CD4-positive, alpha-beta T cell treated with Interleukin-1 beta for 1 hour (primary cell): ENCODE data around the gene ASIP.
"Not testable (repeated sequence)": the region's sequence is repeated elsewhere in the genome, so short reads cannot be mapped to it uniquely, and the experiment has no call there.

Experiments
- DNase-seq, 2 donors: peaks; one replicate each; pipeline ENCODE4 v3.0.0-alpha.2; 2020 to 2022

Gene ASIP

GRCh38 chr20:34290471-34290870 lies 49.2 kb downstream of the ASIP start:
- DNase-seq, result no peak

DNA sequence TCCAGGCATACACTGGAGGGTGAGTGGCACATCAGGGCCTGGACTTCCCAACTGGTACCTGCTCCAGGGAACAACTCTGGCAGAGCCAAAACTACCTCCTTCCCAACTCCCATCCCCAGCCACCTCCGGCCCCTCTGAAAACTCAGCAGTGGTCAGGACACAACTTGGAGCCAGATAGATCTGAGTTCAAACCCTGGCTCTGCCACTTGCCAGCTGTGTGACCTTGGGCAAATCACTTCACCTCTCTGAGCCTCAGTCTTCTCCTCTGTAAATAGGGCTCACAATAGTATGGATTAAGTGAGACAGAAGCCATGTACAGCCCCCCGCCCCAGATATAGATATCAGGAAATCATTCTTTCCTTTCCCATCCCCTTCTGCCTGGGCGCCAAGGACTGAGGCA lies 51.3 kb downstream of the ASIP start:
- DNase-seq, result no peak

DNA sequence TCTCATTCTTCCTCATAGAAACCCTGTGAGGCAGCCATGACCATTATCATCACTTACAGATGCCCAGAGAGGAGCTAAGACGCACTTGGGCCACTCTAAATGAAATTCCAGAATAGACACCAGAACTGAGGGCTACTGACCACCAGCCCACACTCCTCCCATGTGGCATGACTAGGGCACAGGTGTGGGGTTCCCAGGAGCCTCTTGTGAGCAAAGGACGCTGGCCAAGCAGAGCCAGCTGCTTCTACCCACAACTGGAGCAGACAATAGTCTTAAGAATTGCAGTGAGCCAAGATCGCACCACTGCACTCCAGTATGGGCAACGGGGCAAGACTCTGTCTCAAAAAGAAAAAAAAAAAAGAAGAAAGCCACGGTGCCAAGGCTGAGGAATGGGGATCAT lies 51.9 kb downstream of the ASIP start:
- DNase-seq, result no peak

- no peak for DNase-seq
Measured at GRCh38 chr20:34293589-34293988, 52.4 kb downstream of the ASIP start.

- no peak for DNase-seq
Measured at GRCh38 chr20:34294563-34294962, 53.3 kb downstream of the ASIP start.

GRCh38 chr20:34295284-34295683 lies 54.1 kb downstream of the ASIP start:
- no peak for DNase-seq

DNA sequence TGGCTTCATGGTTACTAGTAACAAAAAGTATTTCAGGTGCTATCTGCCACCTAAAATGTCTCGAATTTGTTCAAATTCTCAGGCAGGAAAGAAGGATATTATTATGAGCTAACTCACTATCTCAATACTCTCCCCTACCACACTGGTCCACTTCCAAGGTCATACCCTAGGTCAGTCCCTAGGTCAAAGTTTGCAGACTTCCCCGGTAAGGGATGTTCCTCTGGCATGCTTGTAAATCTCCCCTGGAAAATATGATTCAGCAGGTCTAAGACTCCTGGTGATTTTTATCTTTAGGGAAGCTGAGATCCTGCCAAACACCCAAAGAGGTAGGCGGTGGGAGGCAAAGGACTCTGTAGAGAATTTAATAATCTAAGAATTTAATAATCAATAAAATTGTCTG lies 55.2 kb downstream of the ASIP start:
- DNase-seq, result no peak

DNA sequence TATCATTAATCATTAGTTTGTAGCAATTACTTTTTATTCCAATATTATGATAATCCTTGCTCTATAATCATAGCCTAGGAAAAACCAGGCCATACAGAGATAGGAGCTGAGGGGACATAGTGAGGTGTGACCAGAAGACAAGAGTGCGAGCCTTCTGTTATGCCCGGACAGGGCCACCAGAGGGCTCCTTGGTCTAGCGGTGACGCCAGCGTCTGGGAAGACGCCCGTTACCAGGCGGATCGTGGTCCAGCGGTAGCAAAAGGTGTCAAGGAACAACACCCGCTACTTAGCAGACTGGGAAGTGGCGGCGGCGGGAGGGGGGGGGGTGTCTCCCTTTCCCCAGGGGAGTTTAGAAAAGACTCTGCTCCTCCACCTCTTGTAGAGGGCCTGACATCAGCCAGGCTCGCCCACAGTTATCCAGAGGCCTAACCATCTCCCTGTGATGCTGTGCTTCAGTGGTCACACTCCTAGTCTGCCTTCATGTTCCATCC lies 57.1 kb downstream of the ASIP start:
- DNase-seq, result not testable (repeated sequence)

- no peak for DNase-seq
Measured at GRCh38 chr20:34299556-34300255, 58.5 kb downstream of the ASIP start.

GRCh38 chr20:34300256-34300806 lies 59.1 kb downstream of the ASIP start:
- no peak for DNase-seq

- DNase-seq, result no peak
Measured at GRCh38 chr20:34300809-34301586, 59.8 kb downstream of the ASIP start.

DNA sequence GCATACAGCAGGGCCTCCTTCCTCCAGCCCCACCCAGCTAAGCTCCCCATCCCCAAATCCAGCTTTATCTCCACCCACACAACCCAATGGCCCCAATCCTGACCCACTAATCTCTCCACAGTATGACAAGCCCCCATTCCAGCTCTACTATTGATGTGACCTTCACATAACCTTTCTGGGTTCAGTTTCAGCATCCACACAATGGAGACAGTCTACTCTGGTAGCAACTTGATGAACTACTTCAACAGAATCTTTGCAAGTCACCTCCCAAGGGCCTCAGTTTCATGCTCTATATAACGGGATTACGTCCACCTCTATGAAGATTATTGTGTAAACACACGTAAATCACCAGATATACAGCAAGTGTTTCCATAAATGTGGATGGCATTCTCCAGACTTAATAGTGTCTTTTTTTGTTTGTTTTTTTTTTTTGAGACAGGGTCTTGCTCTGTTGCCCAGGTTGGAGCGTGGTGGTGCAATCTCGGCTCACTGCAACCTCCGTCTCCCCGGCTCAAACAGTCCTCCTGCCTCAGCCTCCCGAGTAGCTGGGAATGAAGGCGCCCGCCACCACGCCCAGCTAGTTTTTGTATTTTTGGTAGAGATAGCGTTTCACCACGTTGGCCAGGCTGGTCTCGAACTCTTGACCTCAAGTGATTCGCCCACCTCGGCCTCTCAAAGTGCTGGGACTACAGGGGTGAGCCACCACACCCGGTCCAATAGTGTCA lies 60.5 kb downstream of the ASIP start:
- DNase-seq, result no peak

DNA sequence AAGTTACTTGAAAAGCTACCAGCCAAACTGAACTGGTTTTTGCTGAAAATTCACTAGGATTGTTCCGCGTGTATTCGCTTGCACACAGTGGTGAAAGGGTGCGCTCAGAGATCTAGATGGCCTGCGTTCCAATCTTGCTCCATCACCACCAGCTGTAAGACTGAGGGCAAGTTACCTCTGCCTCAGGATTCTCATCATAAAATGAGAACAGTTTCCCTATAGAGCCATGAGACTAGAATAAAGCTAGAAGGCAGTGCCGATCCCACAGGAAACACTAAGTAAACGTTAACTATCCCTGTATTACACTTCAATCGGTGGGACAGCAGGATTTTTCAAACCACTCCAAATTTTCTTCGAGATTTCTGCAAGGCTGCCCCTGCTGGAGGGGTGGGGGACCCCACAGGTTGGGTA lies 61.1 kb downstream of the ASIP start:
- no peak for DNase-seq

DNA sequence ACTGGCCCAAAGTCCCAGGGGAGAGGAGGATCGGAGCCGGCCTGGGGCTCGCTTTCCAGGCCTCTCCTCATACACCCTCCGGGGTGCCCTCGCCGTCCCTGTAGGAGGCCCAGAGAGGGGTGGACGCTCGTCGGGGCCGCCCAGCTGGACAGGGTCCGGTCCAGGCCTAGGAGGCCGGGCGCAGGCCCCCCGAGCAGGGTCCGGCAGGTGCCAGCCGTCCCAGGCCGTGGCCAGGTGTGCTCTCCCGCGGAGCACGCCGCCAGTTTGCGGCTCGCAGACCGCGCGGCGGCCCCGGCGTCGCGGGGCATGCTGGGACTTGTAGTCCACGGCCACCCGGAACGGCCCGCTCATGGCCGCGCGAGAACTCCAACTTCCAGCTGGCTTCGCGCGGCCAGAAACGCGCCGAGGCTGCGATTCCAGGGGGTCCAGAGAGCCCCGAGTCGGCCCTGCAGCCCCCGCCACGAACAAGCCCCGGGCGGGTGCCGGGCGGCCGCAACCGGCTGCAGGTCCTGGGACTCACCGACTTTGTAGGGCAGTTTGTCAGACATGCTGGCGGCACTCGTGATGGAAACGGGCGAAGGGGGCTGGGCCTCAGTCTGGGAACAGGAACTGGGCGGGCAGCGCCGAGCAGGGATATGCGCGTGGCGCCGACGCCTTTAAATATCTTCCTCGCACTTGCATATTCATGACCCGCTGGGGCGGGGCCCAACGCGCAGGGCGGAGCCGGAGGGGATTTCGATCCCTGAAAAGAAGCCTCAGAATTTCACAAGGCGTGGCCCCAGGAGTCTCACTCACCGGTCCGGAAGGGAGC lies 61.7 kb downstream of the ASIP start, which contains the start of gene AHCY:
Gene AHCY, minus strand, starts transcription at position 633 of the 811 bp plus-strand sequence. Its CDS starts 85 bp downstream, at position 548.
- DNase-seq, result peak; percentile 90 to 91

DNA sequence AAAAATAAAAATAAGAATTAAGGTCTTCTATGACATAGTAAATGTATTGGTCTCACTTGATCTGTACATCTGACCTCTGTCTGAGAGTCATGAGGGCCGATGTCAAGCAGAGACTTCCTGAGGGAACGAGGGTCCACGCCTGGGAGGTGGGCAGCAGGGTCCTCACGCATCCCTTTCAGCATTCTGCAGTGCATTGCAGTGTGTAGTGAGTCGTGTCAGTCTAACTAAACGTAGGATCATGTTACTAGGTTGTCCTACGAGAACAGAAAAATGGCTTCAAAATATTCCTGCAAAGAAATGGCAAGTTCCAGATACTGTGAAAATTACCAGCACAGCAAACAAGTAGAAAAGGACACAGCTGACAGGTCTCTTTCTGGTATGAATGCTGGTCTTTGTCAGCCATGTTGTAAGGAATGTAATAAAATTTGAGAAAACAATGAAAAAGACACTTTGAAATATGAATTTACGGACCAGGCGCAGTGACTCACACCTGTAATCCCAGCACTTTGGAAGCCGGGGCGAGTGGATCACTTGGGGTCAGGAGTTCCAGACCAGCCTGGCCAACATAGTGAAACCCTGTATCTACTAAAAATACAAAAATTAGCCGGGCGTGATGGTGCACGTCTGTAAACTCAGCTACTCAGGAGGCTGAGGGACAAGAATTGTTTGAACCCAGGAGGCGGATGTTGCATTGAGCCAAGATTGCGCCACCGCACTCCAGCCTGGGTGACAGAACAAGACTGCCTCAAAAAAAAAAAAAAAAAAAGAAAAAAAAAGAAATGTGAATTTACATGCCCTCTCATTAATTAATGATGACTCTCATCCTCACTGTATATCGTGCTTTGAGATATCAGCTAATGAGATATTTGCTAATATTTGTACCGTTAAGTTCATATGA lies 64.4 kb downstream of the ASIP start:
- DNase-seq, result no peak

GRCh38 chr20:34309691-34310090 lies 68.5 kb downstream of the ASIP start:
- no peak for DNase-seq

DNA sequence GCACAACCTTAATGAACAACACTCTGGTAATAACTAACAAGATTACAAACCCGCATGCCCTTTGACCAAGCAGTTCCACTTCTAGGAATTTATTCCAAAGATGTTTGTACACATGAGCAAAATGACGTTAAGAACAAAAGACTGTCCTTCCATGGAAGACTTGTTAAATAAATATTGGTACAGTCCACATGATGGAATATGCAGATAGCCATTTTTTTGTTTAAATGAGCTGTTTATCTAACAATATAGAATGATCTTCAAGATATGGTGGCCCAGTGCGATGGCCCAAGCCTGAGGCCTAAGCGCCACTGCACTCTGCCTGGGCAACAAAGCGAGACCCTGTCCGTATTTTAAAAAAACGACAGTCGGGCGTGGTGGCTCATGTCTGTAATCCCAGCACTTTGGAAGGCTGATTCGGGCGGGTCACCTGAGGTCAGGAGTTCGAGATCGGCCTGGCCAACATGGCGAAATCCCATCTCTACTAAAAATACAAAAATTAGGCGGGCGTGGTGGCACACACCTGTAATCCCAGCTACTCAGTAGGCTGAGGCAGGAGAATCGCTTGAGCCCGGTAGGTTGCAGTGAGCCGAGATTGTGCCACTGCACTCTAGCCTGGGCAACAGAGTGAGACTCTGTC lies 69.4 kb downstream of the ASIP start:
- no peak for DNase-seq

DNA sequence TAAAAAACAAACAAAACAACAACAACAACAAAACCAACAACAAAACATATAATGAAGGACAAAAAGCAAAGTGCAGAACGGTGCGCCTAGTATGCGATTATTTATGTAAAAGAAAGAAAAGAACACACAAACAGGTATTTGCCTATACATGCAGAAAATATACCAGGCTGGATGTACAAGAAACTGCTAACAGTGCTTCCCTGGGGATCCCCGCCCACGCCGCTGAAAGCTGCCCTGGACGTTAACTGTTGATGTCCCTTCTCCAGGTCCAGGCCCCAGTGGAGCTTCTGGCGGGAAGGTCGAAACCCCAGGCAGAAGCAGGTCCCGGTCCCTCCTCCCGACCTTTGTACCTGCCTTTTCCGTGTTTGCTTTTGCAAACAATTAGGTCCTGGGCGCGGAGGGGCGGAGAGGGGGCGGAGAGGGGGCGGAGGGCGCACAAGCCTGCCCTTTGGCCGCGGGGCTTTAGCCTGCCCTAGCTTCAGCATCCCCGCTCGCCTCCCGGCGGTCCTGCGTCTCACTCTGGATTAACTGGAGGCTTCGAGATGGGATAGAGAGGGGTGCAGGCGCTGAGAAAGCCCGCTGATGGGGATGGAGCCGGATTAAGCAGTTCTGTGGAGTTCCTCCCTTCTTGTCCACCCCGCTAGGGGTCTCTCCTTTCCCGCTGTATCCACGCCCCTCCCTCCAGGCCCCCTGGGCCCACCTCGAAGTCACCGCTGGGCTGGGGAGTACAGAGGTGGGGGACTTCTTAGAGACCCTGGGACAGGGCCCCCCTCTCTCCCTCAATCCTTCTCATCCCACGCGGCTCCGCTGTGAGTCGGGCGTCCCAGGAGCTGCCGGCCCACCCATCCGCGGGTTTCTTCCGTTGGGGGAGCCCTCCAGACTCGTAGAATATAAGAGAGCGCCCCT lies 70.1 kb downstream of the ASIP start:
- DNase-seq, result no peak

DNA sequence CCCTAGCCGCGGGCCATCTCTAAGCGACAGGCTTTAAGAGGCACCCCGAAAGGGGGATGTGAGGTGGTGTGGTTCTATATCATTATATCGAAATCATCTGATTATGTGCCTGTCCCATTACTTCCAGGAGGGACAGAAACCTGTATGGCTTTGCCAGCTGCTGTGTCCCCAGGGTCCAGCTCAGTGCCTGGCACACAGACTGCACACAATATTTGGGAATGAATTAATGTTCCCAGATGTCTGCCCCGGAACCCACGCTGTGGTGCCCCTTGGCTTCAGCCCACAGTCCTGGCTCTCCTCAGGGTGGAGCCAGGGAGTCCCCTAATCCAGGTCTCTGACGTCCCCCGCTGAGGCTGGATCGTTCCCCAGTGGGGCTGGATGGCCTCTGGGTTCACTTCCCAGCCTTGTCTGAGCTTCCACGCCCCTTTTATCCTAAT lies 70.8 kb downstream of the ASIP start:
- DNase-seq, result no peak
